HEK293T (cell line): ENCODE results near the gene RIPOR2.

ENCODE experiments used
- CTBP1 ChIP-seq: fragments of 450-650 bp; IDR thresholded peaks from 2 replicates; pipeline ENCODE4 v1.6.1; 2016; ENCODE audit warnings: borderline replicate concordance
- L3MBTL2 ChIP-seq: fragments of 450-650 bp; conservative IDR thresholded peaks from 2 replicates; pipeline ENCODE4 v1.6.1; 2016; ENCODE audit warnings: mild to moderate bottlenecking
- LEF1 ChIP-seq: fragments of 450-650 bp; IDR thresholded peaks from 2 replicates; pipeline ENCODE4 v1.6.1; 2017; ENCODE audit warnings: mild to moderate bottlenecking, borderline replicate concordance
- TARDBP ChIP-seq: fragments of 450-650 bp; IDR thresholded peaks from 2 replicates; pipeline ENCODE4 v1.6.1; 2016

- TF ChIP-seq CTBP1 (no peak), LEF1 (no peak), TARDBP (no peak), L3MBTL2 (no peak)
Observed at GRCh38 chr6:24838081-24838480, 97.7 kb downstream of the RIPOR2 start.
